Psoas muscle (tissue), 8 donors: ENCODE measurements around the gene TIMP3. TPM values are rescaled to one million over a fixed set of nuclear protein-coding genes. Genes with fewer than 3 reads are reported as not detected.

Experiments
- ATAC-seq, 4 donors: fragments of 200-7000 bp; cut with Tn5 transposase; one replicate each; pipeline ENCODE4 v1.9.1; 2020; ENCODE audit warnings: moderate library complexity in 3 of 4, mild to moderate bottlenecking in 2 of 4
- DNase-seq, 2 donors: peaks; one replicate each; pipeline ENCODE4 v3.0.0-alpha.2; 2020
- H3K27ac ChIP-seq: fragments of 200-600 bp; one replicate; pipeline ENCODE4 v1.8.0; 2022
- H3K27me3 ChIP-seq, 3 donors: fragments of 200-600 bp in 1 of 3; one replicate each; pipeline versions ENCODE4 v1.6.1 to v1.8.0; 2013 to 2022; ENCODE audit warnings: low read length in 2 of 3, mild to moderate bottlenecking in 2 of 3, moderate library complexity in 1 of 3; ENCODE audit not compliant: insufficient read depth in 3 of 3
- H3K36me3 ChIP-seq, 2 donors: fragments of 200-600 bp in 1 of 2; one replicate each; pipeline versions ENCODE4 v1.6.1 to v1.8.0; 2013 to 2022; ENCODE audit warnings: low read depth in 1 of 2, mild to moderate bottlenecking in 1 of 2, moderate library complexity in 1 of 2; ENCODE audit not compliant: insufficient read depth in 1 of 2
- H3K4me1 ChIP-seq: fragments of 200-600 bp; one replicate; pipeline ENCODE4 v1.8.0; 2022
- H3K4me3 ChIP-seq: fragments of 200-600 bp; one replicate; pipeline ENCODE4 v1.8.0; 2022; ENCODE audit warnings: mild to moderate bottlenecking
- H3K9me3 ChIP-seq: fragments of 200-600 bp; one replicate; pipeline ENCODE4 v1.8.0; 2022
- CTCF ChIP-seq: fragments of 200-600 bp; IDR thresholded peaks from one replicate; pipeline ENCODE4 v1.8.0; 2022; ENCODE audit warnings: antibody characterized with exemption
- WGBS, 3 donors: extraction: QIAGEN DNeasy Blood & Tissue Kit; methylation state at CpG; one replicate each; pipeline versions ENCODE4 v1.1.6 to v1.1.7; 2013; 5-methylcytosine and 5-hydroxymethylcytosine counted together
- intact Hi-C, 2 donors: fragments of 100-400 bp; cut with DNase I; formaldehyde crosslinking; loops; one replicate each; pipeline versions ENCODE4 v1.11.0 to v1.14.2; 2022
- polyA plus RNA-seq, 3 donors: library from polyadenylated mRNA; stranded (reverse); fragments of 200-250 nt; gene quantifications; one replicate each; pipeline ENCODE4 v1.2.3, GENCODE V29; 2013
- total RNA-seq, 4 donors: library from RNA; stranded (reverse); fragmentation: NEBNext Ultra II Directional in 2 of 4; extraction: Animal tissue kit (Norgen Biotek cat#: 25700) in 2 of 4; gene quantifications; one replicate each; pipeline versions ENCODE4 v1.2.1 to v1.2.4, GENCODE V29; 2021 to 2023
- donor health status: healthy with polysubstance abuse.
- donor health status: DM: no; HTN: no; CAD: no; lungs with moderate emphysema.
- donor health status: Bipolar disorder and iron deficiency.
- donor health status: healthy.
- donor health status: DM: yes; HTN: yes; CAD: no.
- donor health status: DM: no; HTN: no; CAD: no.
- donor health status: DM: no; HTN: no; CAD: no.
- donor health status: DM: yes; HTN: yes; CAD: no.

Gene TIMP3
- total and polyA plus RNA-seq, 7 donors = 58.6 to 160 (median 70.7) TPM

GRCh38 chr22:32794449-32795213 is 6.9 kb upstream of the TIMP3 start:
- DNase-seq = no peak
- no peaks in the 10 kb centered on the region for H3K4me1 ChIP-seq
- no peaks in the 10 kb centered on the region for H3K36me3 ChIP-seq
- no peaks in the 10 kb centered on the region for H3K9me3 ChIP-seq
- H3K27me3 ChIP-seq = peaks cover 0 to 14% (median 1%) of the 10 kb centered on the region in 3 donors
- 69 to 80% (median 74%) methylated on average over 10 of the region's 10 CpGs for WGBS, 3 donors
- no peak overlapping the region for H3K4me3 ChIP-seq
- no peak for ATAC-seq
- TF ChIP-seq CTCF = no peak
- intact Hi-C loops = loop anchor here in 1 of 2 donors (10.0 kb wide), 2 partner anchors 140 to 200 kb away; no protein-coding TSS in a partner anchor
- H3K27ac ChIP-seq = no peak overlapping the region

- intact Hi-C loops = loop anchor here in 1 of 2 donors (10.0 kb wide), 2 partner anchors 140 to 200 kb away; no protein-coding TSS in a partner anchor
- DNase-seq = no peak
- Histone ChIP-seq H3K4me1 (no peaks in the 10 kb centered on the region), H3K36me3 (no peaks in the 10 kb centered on the region), H3K9me3 (no peaks in the 10 kb centered on the region), H3K4me3 (no peak overlapping the region), H3K27me3 (peaks cover 0 to 15% (median 1%) of the 10 kb centered on the region in 3 donors), H3K27ac (no peak overlapping the region)
- 92 to 97% (median 93%) methylated on average over 4 of the region's 4 CpGs for WGBS, 3 donors
- ATAC-seq = no peak
- no peak for TF ChIP-seq CTCF
Measured at GRCh38 chr22:32795214-32795596, 6.3 kb upstream of the TIMP3 start.

GRCh38 chr22:32796865-32797573 is 4.5 kb upstream of the TIMP3 start:
- TF ChIP-seq CTCF = peak; percentile 53
- Histone ChIP-seq H3K4me1 (no peaks in the 10 kb centered on the region), H3K4me3 (no peak overlapping the region), H3K9me3 (no peaks in the 10 kb centered on the region), H3K27ac (no peak overlapping the region), H3K36me3 (no peaks in the 10 kb centered on the region), H3K27me3 (peaks cover 0 to 30% (median 1%) of the 10 kb centered on the region in 3 donors)
- intact Hi-C loops = loop anchor here (2.0 to 10.0 kb wide), 5 partner anchors 136 to 270 kb away; no protein-coding TSS in a partner anchor
- DNase-seq = peak; percentile 70 to 78
- 9 to 15% (median 11%) methylated on average over 17 of the region's 17 CpGs for WGBS, 3 donors
- peak; percentile 40 to 63 (median 60) for ATAC-seq

- Histone ChIP-seq H3K27ac (no peak overlapping the region), H3K4me1 (no peaks in the 10 kb centered on the region), H3K4me3 (no peak overlapping the region), H3K27me3 (peaks cover 0 to 52% (median 5%) of the 10 kb centered on the region in 3 donors), H3K9me3 (no peaks in the 10 kb centered on the region), H3K36me3 (no peaks in the 10 kb centered on the region)
- no peak for TF ChIP-seq CTCF
- intact Hi-C loops = loop anchor here in 1 of 2 donors (10.0 kb wide), 2 partner anchors 145 to 195 kb away; no protein-coding TSS in a partner anchor
- ATAC-seq (no peak), DNase-seq (no peak)
- 93 to 95% (median 93%) methylated on average over 6 of the region's 6 CpGs for WGBS, 3 donors
Measured at GRCh38 chr22:32799496-32799895, 2.0 kb upstream of the TIMP3 start.
